ENCODE results near the gene DYDC2.

Gene DYDC2

GRCh38 chr10:80356563-80356988 is at the start of gene DYDC2, which contains the start of gene DYDC1:
TSS of gene DYDC2 (plus strand) at chr10:80356781. CDS start at chr10:80362444, 5,663 bp downstream.
TSS of gene DYDC1 (minus strand) at chr10:80356755. CDS start at chr10:80352601, 4,154 bp downstream.
- no peaks in the 10 kb centered on the region for H3K9me3 Mint-ChIP-seq
- H3K4me1 Mint-ChIP-seq: no peaks in the 10 kb centered on the region
- no peak for ATAC-seq (replicated peaks; ENCODE audit: extremely low read depth, poor library complexity, severe bottlenecking)
- peaks cover 45% of the 10 kb centered on the region for H3K27me3 Mint-ChIP-seq
- no peak for DNase-seq (ENCODE audit: low spot score in 2 of 2)
- peak within 1 kb of the TSS; percentile 53 for H3K4me3 Mint-ChIP-seq
- no peak within 1 kb of the TSS for H3K27ac Mint-ChIP-seq (ENCODE audit: low read depth)
- no peaks in the 10 kb centered on the region for H3K36me3 Mint-ChIP-seq (ENCODE audit: insufficient read depth)

DNA sequence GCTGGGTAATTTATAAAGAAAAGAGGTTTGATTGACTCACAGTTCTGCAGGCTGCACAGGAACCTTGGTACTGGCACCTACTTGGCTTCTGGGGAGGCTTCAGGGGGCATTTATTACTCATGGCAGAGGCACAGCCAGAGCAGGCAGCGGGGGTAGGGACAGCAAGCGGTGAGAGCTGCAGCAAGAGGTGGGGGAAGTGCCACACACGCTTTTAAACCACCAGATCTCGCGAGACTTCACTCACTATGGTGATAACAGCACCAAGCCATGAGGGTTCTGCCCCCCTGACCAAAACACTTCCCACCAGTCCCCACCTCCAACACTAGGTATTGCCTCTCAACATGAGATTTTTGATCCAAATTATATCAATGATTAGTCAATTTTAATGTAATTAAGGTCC is 43.1 kb upstream of the DYDC2 start:
- Mint-ChIP-seq H3K36me3 (ENCODE audit: insufficient read depth) (no peaks in the 10 kb centered on the region), H3K4me3 (no peak overlapping the region), H3K4me1 (no peaks in the 10 kb centered on the region), H3K9me3 (no peaks in the 10 kb centered on the region), H3K27ac (ENCODE audit: low read depth) (no peak overlapping the region), H3K27me3 (peaks cover 13% of the 10 kb centered on the region)
- ATAC-seq (replicated peaks; ENCODE audit: extremely low read depth, poor library complexity, severe bottlenecking): no peak
- DNase-seq (ENCODE audit: low spot score in 2 of 2): no peak

- Mint-ChIP-seq H3K36me3 (ENCODE audit: insufficient read depth) (no peaks in the 10 kb centered on the region), H3K4me3 (no peak overlapping the region), H3K9me3 (no peaks in the 10 kb centered on the region), H3K27me3 (peaks cover 31% of the 10 kb centered on the region), H3K27ac (ENCODE audit: low read depth) (no peak overlapping the region), H3K4me1 (no peaks in the 10 kb centered on the region)
- no peak for DNase-seq (ENCODE audit: low spot score in 2 of 2)
- no peak for ATAC-seq (replicated peaks; ENCODE audit: extremely low read depth, poor library complexity, severe bottlenecking)
Observed at GRCh38 chr10:80315391-80315790, 41.2 kb upstream of the DYDC2 start.

GRCh38 chr10:80318742-80319141 is 37.8 kb upstream of the DYDC2 start:
- Mint-ChIP-seq H3K4me3 (no peak overlapping the region), H3K27ac (ENCODE audit: low read depth) (no peak overlapping the region), H3K9me3 (no peaks in the 10 kb centered on the region), H3K4me1 (no peaks in the 10 kb centered on the region), H3K27me3 (peaks cover 35% of the 10 kb centered on the region), H3K36me3 (ENCODE audit: insufficient read depth) (no peaks in the 10 kb centered on the region)
- no peak for DNase-seq (ENCODE audit: low spot score in 2 of 2)
- ATAC-seq (replicated peaks; ENCODE audit: extremely low read depth, poor library complexity, severe bottlenecking): no peak

- no peak for DNase-seq (ENCODE audit: low spot score in 2 of 2)
- Mint-ChIP-seq H3K27me3 (peaks cover 35% of the 10 kb centered on the region), H3K4me3 (no peak overlapping the region), H3K9me3 (no peaks in the 10 kb centered on the region), H3K36me3 (ENCODE audit: insufficient read depth) (no peaks in the 10 kb centered on the region), H3K4me1 (no peaks in the 10 kb centered on the region), H3K27ac (ENCODE audit: low read depth) (no peak overlapping the region)
- no peak for ATAC-seq (replicated peaks; ENCODE audit: extremely low read depth, poor library complexity, severe bottlenecking)
Observed at GRCh38 chr10:80319318-80319717, 37.3 kb upstream of the DYDC2 start.

- Mint-ChIP-seq H3K27me3 (peaks cover 35% of the 10 kb centered on the region), H3K36me3 (ENCODE audit: insufficient read depth) (no peaks in the 10 kb centered on the region), H3K4me1 (no peaks in the 10 kb centered on the region), H3K4me3 (no peak overlapping the region), H3K9me3 (no peaks in the 10 kb centered on the region), H3K27ac (ENCODE audit: low read depth) (no peak overlapping the region)
- no peak for ATAC-seq (replicated peaks; ENCODE audit: extremely low read depth, poor library complexity, severe bottlenecking)
- no peak for DNase-seq (ENCODE audit: low spot score in 2 of 2)
Observed at GRCh38 chr10:80319725-80320290, 36.8 kb upstream of the DYDC2 start.

- Mint-ChIP-seq H3K4me3 (no peak overlapping the region), H3K36me3 (ENCODE audit: insufficient read depth) (no peaks in the 10 kb centered on the region), H3K27ac (ENCODE audit: low read depth) (no peak overlapping the region), H3K27me3 (peaks cover 35% of the 10 kb centered on the region), H3K9me3 (no peaks in the 10 kb centered on the region), H3K4me1 (no peaks in the 10 kb centered on the region)
- no peak for ATAC-seq (replicated peaks; ENCODE audit: extremely low read depth, poor library complexity, severe bottlenecking)
- DNase-seq (ENCODE audit: low spot score in 2 of 2): no peak
Observed at GRCh38 chr10:80320377-80320776, 36.2 kb upstream of the DYDC2 start.

DNA sequence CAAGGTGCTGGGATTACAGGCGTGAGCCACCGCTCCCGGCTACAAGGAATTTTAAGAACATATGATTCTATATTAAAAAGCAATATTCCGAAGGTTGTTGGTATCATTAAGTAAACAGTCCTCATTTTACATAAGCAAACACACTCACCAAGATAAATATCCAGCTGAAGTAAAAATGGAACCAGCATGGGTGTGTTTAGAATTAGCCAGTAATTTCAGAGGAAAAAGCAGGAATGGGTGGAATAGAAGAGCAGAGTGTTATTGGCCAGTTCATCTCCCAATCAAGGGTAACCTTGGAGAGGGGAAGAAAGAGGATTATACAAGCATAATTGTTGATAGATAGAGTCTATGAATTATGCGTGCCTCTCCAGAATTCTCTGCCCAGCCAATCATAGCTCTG is 35.4 kb upstream of the DYDC2 start:
- Mint-ChIP-seq H3K9me3 (no peaks in the 10 kb centered on the region), H3K27ac (ENCODE audit: low read depth) (no peak overlapping the region), H3K27me3 (peaks cover 35% of the 10 kb centered on the region), H3K36me3 (ENCODE audit: insufficient read depth) (no peaks in the 10 kb centered on the region), H3K4me1 (no peaks in the 10 kb centered on the region), H3K4me3 (no peak overlapping the region)
- DNase-seq (ENCODE audit: low spot score in 2 of 2) (no peak), ATAC-seq (replicated peaks; ENCODE audit: extremely low read depth, poor library complexity, severe bottlenecking) (no peak)

DNA sequence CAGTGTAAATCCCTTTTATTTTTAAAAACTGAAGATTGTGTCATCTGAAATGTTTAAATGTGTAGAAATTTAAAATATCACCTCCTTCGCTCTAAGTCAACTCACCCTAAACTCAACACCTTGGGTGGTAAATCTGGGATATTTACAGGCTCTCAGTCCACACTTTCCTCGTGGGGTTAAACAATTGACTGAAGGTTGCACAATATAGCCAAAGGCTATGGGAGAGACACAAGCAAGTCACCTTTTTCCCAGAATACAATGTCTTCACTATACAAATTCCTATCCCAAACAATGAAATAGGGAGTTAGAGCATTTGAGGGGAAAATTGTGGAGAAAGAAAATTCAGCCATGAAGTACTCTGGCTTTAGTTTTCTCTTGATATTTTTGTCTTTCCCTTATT is 34.4 kb upstream of the DYDC2 start:
- DNase-seq (ENCODE audit: low spot score in 2 of 2): no peak
- Mint-ChIP-seq H3K27me3 (peaks cover 35% of the 10 kb centered on the region), H3K4me1 (no peaks in the 10 kb centered on the region), H3K4me3 (no peak overlapping the region), H3K36me3 (ENCODE audit: insufficient read depth) (no peaks in the 10 kb centered on the region), H3K9me3 (no peaks in the 10 kb centered on the region), H3K27ac (ENCODE audit: low read depth) (no peak overlapping the region)
- no peak for ATAC-seq (replicated peaks; ENCODE audit: extremely low read depth, poor library complexity, severe bottlenecking)

DNA sequence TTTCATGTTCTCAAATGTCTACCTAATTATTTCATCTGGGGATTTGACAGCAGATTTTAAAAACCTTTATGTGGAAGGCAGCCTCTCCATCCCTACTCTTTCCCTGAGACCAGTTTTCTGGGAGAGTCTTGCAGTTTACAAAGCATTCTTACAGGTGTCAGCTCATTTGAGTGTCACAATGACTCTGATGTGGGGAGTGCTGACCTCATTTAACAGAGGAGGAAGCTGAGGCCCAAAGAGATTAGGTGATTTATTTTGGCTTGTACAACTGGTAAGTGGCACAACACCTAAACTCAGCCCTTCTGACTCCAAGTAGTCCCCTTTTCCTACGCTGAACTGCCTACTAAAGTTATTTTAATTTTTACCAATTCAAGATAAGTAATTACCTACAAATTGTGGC is 33.9 kb upstream of the DYDC2 start:
- Mint-ChIP-seq H3K4me3 (no peak overlapping the region), H3K27ac (ENCODE audit: low read depth) (no peak overlapping the region), H3K9me3 (no peaks in the 10 kb centered on the region), H3K36me3 (ENCODE audit: insufficient read depth) (no peaks in the 10 kb centered on the region), H3K4me1 (no peaks in the 10 kb centered on the region), H3K27me3 (peaks cover 30% of the 10 kb centered on the region)
- ATAC-seq (replicated peaks; ENCODE audit: extremely low read depth, poor library complexity, severe bottlenecking): no peak
- DNase-seq (ENCODE audit: low spot score in 2 of 2): no peak

DNA sequence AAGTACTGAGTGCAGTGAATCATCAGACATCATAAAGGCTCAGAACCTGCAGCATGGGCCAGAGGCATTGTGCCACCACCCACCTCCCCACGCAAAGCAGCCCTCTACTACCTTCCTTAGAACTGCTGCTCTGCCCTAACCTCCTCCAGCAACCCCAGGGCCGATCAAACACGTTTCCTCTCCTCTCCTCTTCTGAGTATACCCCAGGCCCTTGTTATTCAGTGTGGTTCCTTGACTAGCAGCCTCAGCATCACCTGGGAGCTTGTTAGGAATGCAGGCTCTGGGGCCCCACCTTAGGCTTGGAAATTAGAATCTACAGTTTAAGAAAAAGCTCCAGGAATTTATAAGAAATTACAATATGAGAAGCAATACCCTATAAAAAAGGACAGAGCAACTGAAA is 33.3 kb upstream of the DYDC2 start:
- no peaks in the 10 kb centered on the region for H3K36me3 Mint-ChIP-seq (ENCODE audit: insufficient read depth)
- no peak overlapping the region for H3K27ac Mint-ChIP-seq (ENCODE audit: low read depth)
- ATAC-seq (replicated peaks; ENCODE audit: extremely low read depth, poor library complexity, severe bottlenecking): no peak
- H3K27me3 Mint-ChIP-seq: peaks cover 24% of the 10 kb centered on the region
- H3K4me3 Mint-ChIP-seq: no peak overlapping the region
- no peaks in the 10 kb centered on the region for H3K4me1 Mint-ChIP-seq
- H3K9me3 Mint-ChIP-seq: no peaks in the 10 kb centered on the region
- no peak for DNase-seq (ENCODE audit: low spot score in 2 of 2)

GRCh38 chr10:80324086-80324485 is 32.5 kb upstream of the DYDC2 start:
- ATAC-seq (replicated peaks; ENCODE audit: extremely low read depth, poor library complexity, severe bottlenecking): no peak
- Mint-ChIP-seq H3K27me3 (peaks cover 17% of the 10 kb centered on the region), H3K36me3 (ENCODE audit: insufficient read depth) (no peaks in the 10 kb centered on the region), H3K4me1 (no peaks in the 10 kb centered on the region), H3K27ac (ENCODE audit: low read depth) (no peak overlapping the region), H3K4me3 (no peak overlapping the region), H3K9me3 (no peaks in the 10 kb centered on the region)
- no peak for DNase-seq (ENCODE audit: low spot score in 2 of 2)

DNA sequence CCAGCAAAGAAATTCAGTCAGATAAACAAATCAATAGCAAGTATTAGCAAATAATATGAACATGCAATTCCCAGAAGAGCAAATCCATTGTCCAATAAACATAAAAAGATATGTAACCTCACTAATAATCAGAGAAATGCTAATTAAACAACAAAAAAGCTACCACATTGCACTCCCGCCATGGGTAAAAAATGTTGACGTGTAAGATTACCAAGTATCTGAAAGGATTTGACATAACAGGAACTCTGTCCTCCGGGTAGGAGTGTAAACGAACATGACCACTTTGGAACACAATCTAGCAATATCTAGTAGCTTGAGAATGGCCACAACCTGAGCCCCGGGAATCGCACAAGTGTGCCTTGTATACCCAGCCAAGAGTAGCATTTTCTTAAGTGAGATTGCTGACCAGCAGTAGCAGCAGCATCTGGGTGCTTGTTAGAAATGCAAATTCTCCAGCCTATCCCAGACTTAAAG is 31.7 kb upstream of the DYDC2 start:
- ATAC-seq (replicated peaks; ENCODE audit: extremely low read depth, poor library complexity, severe bottlenecking) (no peak), DNase-seq (ENCODE audit: low spot score in 2 of 2) (no peak)
- Mint-ChIP-seq H3K4me1 (no peaks in the 10 kb centered on the region), H3K9me3 (no peaks in the 10 kb centered on the region), H3K27ac (ENCODE audit: low read depth) (no peak overlapping the region), H3K36me3 (ENCODE audit: insufficient read depth) (no peaks in the 10 kb centered on the region), H3K27me3 (peaks cover 8% of the 10 kb centered on the region), H3K4me3 (no peak overlapping the region)

Data from central memory CD8-positive, alpha-beta T cell (primary cell).